ENCODE measurements around the gene WFDC5. TPM values are rescaled to one million over a fixed set of nuclear protein-coding genes. Genes with fewer than 3 reads are reported as not detected.
A peak's percentile ranks its signal among the peaks of the same experiment; 100 is the strongest.

Gene WFDC5
- total RNA-seq, 2 experiments from 2014 or later = not detected

- Histone ChIP-seq H4K20me1 (ENCODE audit: insufficient read depth, low read length) (no peaks in the 10 kb centered on the region), H3K4me1 (ENCODE audit: insufficient read depth, low read length, poor library complexity, severe bottlenecking) (no peaks in the 10 kb centered on the region), H3K4me2 (ENCODE audit: low read length) (no peak overlapping the region), H3K9me3 (ENCODE audit: low read length) (peaks cover 7% of the 10 kb centered on the region; the same call in 1 of the 2 replicates), H2AFZ (ENCODE audit: low read length) (no peak overlapping the region), H3K9me2 (ENCODE audit: insufficient read depth, low read length) (no peaks in the 10 kb centered on the region), H3K27ac (ENCODE audit: low read depth, low read length, poor library complexity, severe bottlenecking) (no peak overlapping the region), H3K79me2 (ENCODE audit: insufficient read depth, low read depth, low read length) (no peaks in the 10 kb centered on the region), H3K4me3 (ENCODE audit: low read depth, low read length, poor library complexity, severe bottlenecking) (no peak overlapping the region), H3K36me3 (ENCODE audit: insufficient read depth, low read length) (peaks cover 31% of the 10 kb centered on the region)
- no peak for TF ChIP-seq EZH2phosphoT487 (IDR thresholded peaks at IDR 0.05; ENCODE audit: borderline replicate concordance, low read depth, low read length)
- TF ChIP-seq, protein P1, sequence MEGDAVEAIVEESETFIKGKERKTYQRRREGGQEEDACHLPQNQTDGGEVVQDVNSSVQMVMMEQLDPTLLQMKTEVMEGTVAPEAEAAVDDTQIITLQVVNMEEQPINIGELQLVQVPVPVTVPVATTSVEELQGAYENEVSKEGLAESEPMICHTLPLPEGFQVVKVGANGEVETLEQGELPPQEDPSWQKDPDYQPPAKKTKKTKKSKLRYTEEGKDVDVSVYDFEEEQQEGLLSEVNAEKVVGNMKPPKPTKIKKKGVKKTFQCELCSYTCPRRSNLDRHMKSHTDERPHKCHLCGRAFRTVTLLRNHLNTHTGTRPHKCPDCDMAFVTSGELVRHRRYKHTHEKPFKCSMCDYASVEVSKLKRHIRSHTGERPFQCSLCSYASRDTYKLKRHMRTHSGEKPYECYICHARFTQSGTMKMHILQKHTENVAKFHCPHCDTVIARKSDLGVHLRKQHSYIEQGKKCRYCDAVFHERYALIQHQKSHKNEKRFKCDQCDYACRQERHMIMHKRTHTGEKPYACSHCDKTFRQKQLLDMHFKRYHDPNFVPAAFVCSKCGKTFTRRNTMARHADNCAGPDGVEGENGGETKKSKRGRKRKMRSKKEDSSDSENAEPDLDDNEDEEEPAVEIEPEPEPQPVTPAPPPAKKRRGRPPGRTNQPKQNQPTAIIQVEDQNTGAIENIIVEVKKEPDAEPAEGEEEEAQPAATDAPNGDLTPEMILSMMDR (conservative IDR thresholded peaks at IDR 0.05; ENCODE audit: low read length) = peak; percentile 27; the same call in 1 of the 2 replicates
- no TSS peak for BruUV-seq (replicated peaks)
- CTCF ChIA-PET (ENCODE audit: unreplicated experiment) = no interaction called here
- POLR2A ChIA-PET = interaction anchor here (0.9 kb wide), 1 partner anchor 36 kb away, joined by 3 read pairs; no protein-coding TSS in a partner anchor
- no peak for DNase-seq (ENCODE audit: low spot score)
- intact Hi-C loops (cut with micrococcal nuclease; ENCODE audit: unreplicated experiment) = no loop called here
Observed at GRCh38 chr20:45085867-45086266, 29.1 kb downstream of the WFDC5 start.

DNA sequence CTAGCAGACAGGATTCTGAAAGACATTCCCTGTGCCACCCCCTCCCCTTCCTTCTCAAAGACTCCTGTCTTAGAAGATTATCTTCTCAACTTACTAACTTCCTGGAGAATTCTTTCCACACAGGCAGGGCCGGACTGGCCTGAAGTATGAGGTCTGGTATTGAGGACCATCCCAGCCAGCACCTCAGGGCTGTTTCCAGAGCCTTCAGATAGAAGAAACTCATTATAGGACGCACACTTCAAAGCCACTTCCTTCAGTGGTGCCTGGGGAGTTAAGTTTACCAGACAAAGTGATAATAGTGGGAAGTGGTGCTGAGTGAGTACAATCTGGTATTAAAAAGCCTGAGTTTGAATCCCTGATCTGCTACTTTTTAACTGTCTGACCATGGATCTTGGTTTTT, 29.7 kb downstream of the WFDC5 start:
- no peak for DNase-seq (ENCODE audit: low spot score)
- Histone ChIP-seq H3K27ac (ENCODE audit: low read depth, low read length, poor library complexity, severe bottlenecking) (no peak overlapping the region), H3K4me2 (ENCODE audit: low read length) (no peak overlapping the region), H3K9me3 (ENCODE audit: low read length) (peaks cover 7% of the 10 kb centered on the region; the same call in 1 of the 2 replicates), H3K79me2 (ENCODE audit: insufficient read depth, low read depth, low read length) (no peaks in the 10 kb centered on the region), H3K9me2 (ENCODE audit: insufficient read depth, low read length) (no peaks in the 10 kb centered on the region), H2AFZ (ENCODE audit: low read length) (no peak overlapping the region), H3K36me3 (ENCODE audit: insufficient read depth, low read length) (peaks cover 36% of the 10 kb centered on the region), H3K4me3 (ENCODE audit: low read depth, low read length, poor library complexity, severe bottlenecking) (no peak overlapping the region), H4K20me1 (ENCODE audit: insufficient read depth, low read length) (no peaks in the 10 kb centered on the region), H3K4me1 (ENCODE audit: insufficient read depth, low read length, poor library complexity, severe bottlenecking) (no peaks in the 10 kb centered on the region)
- CTCF ChIA-PET (ENCODE audit: unreplicated experiment) = no interaction called here
- no peak for TF ChIP-seq EZH2phosphoT487 (IDR thresholded peaks at IDR 0.05; ENCODE audit: borderline replicate concordance, low read depth, low read length)
- TF ChIP-seq, protein P1 (conservative IDR thresholded peaks at IDR 0.05; ENCODE audit: low read length) = no peak
- intact Hi-C loops (cut with micrococcal nuclease; ENCODE audit: unreplicated experiment) = no loop called here
- POLR2A ChIA-PET = no interaction called here
- no TSS peak for BruUV-seq (replicated peaks)

GRCh38 chr20:45083127-45083526, 31.8 kb downstream of the WFDC5 start:
- Histone ChIP-seq H4K20me1 (ENCODE audit: insufficient read depth, low read length) (no peaks in the 10 kb centered on the region), H3K9me2 (ENCODE audit: insufficient read depth, low read length) (no peaks in the 10 kb centered on the region), H3K79me2 (ENCODE audit: insufficient read depth, low read depth, low read length) (no peaks in the 10 kb centered on the region), H3K4me3 (ENCODE audit: low read depth, low read length, poor library complexity, severe bottlenecking) (no peak overlapping the region), H3K36me3 (ENCODE audit: insufficient read depth, low read length) (peaks cover 58% of the 10 kb centered on the region), H3K9me3 (ENCODE audit: low read length) (peaks cover 7% of the 10 kb centered on the region; the same call in 1 of the 2 replicates), H3K4me2 (ENCODE audit: low read length) (no peak overlapping the region), H3K27ac (ENCODE audit: low read depth, low read length, poor library complexity, severe bottlenecking) (no peak overlapping the region), H2AFZ (ENCODE audit: low read length) (no peak overlapping the region), H3K4me1 (ENCODE audit: insufficient read depth, low read length, poor library complexity, severe bottlenecking) (no peaks in the 10 kb centered on the region)
- no TSS peak for BruUV-seq (replicated peaks)
- intact Hi-C loops (cut with micrococcal nuclease; ENCODE audit: unreplicated experiment) = no loop called here
- TF ChIP-seq, protein P1 (conservative IDR thresholded peaks at IDR 0.05; ENCODE audit: low read length) = no peak
- no peak for TF ChIP-seq EZH2phosphoT487 (IDR thresholded peaks at IDR 0.05; ENCODE audit: borderline replicate concordance, low read depth, low read length)
- DNase-seq (ENCODE audit: low spot score) = no peak
- POLR2A ChIA-PET = no interaction called here
- CTCF ChIA-PET (ENCODE audit: unreplicated experiment) = interaction anchor here (0.7 kb wide), 1 partner anchor 12 kb away, joined by 5 read pairs; no protein-coding TSS in a partner anchor
